Upper lobe of left lung (tissue), 4 donors: Measurements from ENCODE around the gene ADAMTS12.

ENCODE experiments used
- EP300 ChIP-seq, 4 donors: sonication (generic); formaldehyde crosslinking; IDR thresholded peaks; one replicate each; pipeline ENCODE4 v1.5.1; 2017; ENCODE audit warnings: antibody characterized with exemption in 4 of 4, control low read depth in 2 of 4
- POLR2A ChIP-seq, 4 donors: fragments of 450-650 bp; IDR thresholded peaks; one replicate each; pipeline ENCODE4 v1.5.1; 2016 to 2017; ENCODE audit warnings: antibody characterized with exemption in 4 of 4, mild to moderate bottlenecking in 2 of 4
- POLR2AphosphoS5 ChIP-seq, 2 donors: sonication (generic); formaldehyde crosslinking; IDR thresholded peaks; one replicate each; pipeline ENCODE4 v1.5.1; 2017; ENCODE audit warnings: antibody characterized with exemption in 2 of 2
- TF ChIP-seq, protein P1 (sequence below), 6 experiments: fragments of 450-650 bp in 4 of 6; fragments of 200-600 bp in 2 of 6; sonication (generic) in 2 of 6; IDR thresholded peaks; one replicate each; pipeline ENCODE4 v1.5.1; 2016 to 2019; ENCODE audit warnings: antibody characterized with exemption in 6 of 6

DNA sequence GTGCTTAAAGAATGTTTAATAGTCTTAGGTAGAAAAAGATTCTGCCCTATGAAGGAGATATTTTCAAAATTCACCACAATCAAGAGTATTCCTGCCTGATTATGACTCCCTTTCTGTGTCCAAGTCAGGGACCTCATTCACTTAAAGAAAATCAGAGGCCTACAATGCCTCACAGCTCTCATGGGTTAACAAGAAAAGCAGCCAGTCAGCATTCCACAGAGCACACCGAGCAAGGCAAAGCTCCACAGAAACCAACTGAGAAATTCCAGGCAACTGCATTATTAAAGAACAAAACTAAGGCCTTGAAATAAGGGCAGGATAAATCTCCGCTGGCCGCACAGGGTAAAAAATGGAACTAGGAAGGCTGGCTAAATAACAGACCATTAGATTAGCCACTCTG lies 289.9 kb downstream of the ADAMTS12 start:
- TF ChIP-seq POLR2AphosphoS5 (IDR thresholded peaks at IDR 0.05): no peak
- TF ChIP-seq, protein P1, sequence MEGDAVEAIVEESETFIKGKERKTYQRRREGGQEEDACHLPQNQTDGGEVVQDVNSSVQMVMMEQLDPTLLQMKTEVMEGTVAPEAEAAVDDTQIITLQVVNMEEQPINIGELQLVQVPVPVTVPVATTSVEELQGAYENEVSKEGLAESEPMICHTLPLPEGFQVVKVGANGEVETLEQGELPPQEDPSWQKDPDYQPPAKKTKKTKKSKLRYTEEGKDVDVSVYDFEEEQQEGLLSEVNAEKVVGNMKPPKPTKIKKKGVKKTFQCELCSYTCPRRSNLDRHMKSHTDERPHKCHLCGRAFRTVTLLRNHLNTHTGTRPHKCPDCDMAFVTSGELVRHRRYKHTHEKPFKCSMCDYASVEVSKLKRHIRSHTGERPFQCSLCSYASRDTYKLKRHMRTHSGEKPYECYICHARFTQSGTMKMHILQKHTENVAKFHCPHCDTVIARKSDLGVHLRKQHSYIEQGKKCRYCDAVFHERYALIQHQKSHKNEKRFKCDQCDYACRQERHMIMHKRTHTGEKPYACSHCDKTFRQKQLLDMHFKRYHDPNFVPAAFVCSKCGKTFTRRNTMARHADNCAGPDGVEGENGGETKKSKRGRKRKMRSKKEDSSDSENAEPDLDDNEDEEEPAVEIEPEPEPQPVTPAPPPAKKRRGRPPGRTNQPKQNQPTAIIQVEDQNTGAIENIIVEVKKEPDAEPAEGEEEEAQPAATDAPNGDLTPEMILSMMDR (IDR thresholded peaks at IDR 0.05): no peak
- TF ChIP-seq EP300 (IDR thresholded peaks at IDR 0.05): no peak
- no peak for TF ChIP-seq POLR2A (IDR thresholded peaks at IDR 0.05)
